LNCAP (cell line): ENCODE results near the gene DDX51.

Experiments
- TF ChIP-seq, protein P1 (sequence below): fragments of 450-650 bp; IDR thresholded peaks from 2 replicates; pipeline ENCODE4 v1.5.1; 2017; ENCODE audit warnings: mild to moderate bottlenecking

The DDX51 gene

DNA sequence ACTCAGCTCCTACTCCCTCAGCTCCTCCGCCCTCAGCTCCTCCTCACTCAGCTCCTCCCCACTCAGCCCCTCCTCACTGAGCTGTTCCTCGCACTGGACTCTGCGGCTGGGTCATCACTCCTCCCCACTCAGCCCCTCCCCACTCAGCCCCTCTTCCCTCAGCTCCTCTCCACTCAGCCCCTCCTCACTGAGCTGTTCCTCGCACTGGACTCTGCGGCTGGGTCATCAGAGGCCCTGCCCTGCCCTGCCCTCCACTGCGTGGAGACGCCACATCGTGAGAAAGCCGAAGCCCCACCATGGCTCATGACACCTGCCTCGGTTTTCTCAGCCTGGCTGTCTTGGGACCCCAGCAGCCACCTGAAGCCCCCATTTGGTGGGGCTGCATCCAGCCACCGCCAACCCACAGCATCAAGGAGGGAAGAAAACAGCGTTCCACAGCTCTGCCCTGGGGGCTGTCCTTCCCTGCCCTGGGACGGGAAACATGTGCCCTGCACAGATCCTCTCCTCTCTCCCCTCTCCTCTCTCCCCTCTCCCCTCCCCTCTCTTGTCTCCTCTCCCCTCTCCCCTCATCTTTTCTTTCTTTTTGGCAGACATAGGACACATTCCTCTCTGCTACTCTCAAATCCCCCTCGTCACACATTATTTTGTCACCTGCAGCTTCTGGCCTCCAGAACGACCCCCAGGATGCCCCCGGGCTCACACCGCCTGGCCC, 17.8 kb upstream of the DDX51 start:
- TF ChIP-seq, protein P1, sequence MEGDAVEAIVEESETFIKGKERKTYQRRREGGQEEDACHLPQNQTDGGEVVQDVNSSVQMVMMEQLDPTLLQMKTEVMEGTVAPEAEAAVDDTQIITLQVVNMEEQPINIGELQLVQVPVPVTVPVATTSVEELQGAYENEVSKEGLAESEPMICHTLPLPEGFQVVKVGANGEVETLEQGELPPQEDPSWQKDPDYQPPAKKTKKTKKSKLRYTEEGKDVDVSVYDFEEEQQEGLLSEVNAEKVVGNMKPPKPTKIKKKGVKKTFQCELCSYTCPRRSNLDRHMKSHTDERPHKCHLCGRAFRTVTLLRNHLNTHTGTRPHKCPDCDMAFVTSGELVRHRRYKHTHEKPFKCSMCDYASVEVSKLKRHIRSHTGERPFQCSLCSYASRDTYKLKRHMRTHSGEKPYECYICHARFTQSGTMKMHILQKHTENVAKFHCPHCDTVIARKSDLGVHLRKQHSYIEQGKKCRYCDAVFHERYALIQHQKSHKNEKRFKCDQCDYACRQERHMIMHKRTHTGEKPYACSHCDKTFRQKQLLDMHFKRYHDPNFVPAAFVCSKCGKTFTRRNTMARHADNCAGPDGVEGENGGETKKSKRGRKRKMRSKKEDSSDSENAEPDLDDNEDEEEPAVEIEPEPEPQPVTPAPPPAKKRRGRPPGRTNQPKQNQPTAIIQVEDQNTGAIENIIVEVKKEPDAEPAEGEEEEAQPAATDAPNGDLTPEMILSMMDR: no peak

GRCh38 chr12:132161036-132161781, 17.1 kb upstream of the DDX51 start:
- TF ChIP-seq, protein P1: no peak

- TF ChIP-seq, protein P1: no peak
These were observed 16.5 kb upstream of the DDX51 start for GRCh38 chr12:132160601-132161035.

DNA sequence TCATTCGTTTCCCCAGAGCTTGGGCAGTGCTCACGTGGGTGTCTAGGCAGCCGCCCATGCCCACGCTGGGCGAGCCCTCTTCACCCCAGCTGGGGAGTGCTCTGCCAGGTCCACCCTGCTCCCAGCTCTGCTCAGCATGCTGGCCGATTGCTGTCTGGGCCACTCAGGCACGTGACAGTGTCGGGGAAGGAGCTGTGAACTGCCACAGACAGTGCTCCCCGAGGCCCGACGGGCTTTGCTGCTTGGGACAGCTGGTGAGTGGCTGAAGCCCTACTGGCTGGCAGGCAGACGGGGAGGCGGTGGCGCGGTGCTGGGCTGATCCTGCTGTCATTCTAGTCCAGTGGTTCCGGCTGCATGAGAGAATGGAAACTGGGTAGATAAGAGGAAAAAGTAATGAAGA, 15.9 kb upstream of the DDX51 start:
- TF ChIP-seq, protein P1: no peak

DNA sequence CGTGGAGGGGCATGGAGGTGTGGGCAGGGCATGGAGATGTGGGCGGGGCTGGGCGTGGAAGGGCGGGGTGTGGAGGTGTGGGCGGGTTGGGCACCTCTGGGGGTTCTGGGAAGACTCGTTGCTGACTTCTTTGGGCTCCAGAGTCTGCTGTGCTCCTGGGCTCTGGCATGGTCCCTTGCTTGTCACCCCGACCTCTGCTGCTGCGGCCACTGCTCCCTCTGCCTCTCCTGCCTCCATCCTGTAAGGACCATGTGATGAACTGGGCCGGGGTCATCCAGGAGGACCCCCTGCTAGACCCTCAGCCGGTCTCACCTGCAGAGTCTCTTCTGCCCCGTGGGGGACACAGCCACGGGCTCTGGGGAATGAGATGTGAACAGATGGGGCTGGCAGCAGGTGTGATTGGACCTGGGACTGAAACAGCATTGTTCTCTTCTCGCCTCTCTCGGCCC, 15.5 kb upstream of the DDX51 start:
- TF ChIP-seq, protein P1: no peak

GRCh38 chr12:132158677-132159554, 14.8 kb upstream of the DDX51 start:
- TF ChIP-seq, protein P1: no peak

DNA sequence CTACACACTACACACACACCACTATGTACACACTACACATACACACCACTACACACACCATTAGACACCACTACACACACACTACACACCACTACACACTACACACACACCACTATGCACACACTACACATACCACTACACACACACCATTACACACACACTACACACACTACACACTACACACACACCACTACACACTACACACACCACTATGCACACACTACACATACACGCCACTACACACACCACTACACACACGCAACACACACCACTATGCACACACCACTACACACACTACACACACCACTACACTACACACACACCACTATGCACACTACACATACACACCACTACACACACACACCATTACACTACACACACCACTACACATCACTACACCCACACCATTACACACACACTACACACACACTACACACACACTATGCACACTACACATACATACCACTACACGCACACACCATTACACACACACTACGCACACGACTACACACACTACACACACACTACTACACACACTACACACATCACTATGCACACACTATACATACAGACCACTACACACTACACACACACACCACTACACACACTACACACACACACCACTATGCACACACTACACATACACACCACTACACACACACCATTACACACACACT, 13.8 kb upstream of the DDX51 start:
- TF ChIP-seq, protein P1: no peak
